ENCODE measurements around the gene LMNTD2. TPM values are rescaled to one million over a fixed set of nuclear protein-coding genes. Genes with fewer than 3 reads are reported as not detected.

The LMNTD2 gene
- total and polyA plus RNA-seq, 4 donors = 1.4 to 1.9 (median 1.8) TPM

DNA sequence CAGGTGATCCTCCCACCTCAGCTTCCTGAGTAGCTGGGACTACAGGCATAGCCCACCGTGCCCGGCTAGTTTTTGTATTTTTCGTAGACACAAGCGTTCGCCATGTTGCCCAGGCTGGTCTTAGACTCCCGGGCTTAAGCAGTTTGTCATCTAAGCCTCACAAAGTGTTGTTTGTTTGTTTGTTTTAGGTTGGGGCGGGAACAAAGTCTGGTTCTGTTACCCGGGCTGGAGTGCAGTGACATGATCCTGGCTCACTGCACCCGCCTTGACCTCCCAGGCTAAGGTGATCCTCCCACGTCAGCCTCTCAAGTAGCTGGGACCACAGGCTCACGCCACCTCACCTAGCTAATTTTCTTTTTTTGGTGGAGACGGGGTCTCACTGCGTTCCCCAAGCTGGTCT lies 42.6 kb upstream of the LMNTD2 start:
- Histone ChIP-seq H3K9me3 (ENCODE audit: control insufficient read depth, low read length) (no peaks in the 10 kb centered on the region), H3K27me3 (ENCODE audit: control insufficient read depth in 1 of 2, insufficient read depth in 2 of 2, low read length in 1 of 2) (no peaks in the 10 kb centered on the region), H3K4me1 (ENCODE audit: control insufficient read depth in 1 of 2, insufficient read depth in 2 of 2, low read length in 2 of 2) (no peaks in the 10 kb centered on the region), H3K27ac (ENCODE audit: low read depth in 1 of 2, low read length in 2 of 2) (no peak overlapping the region), H3K36me3 (ENCODE audit: control insufficient read depth in 1 of 2, insufficient read depth in 2 of 2, low read length in 1 of 2) (peaks cover 5 to 15% of the 10 kb centered on the region in 2 donors), H3K4me3 (ENCODE audit: low read length in 2 of 2) (no peak overlapping the region)
- ATAC-seq (ENCODE audit: low FRiP score) (no peak), DNase-seq (no peak)
- intact Hi-C loops (cut with DNase I) = no loop called here
- 85 to 89% methylated on average over 13 of the region's 13 CpGs for WGBS, 2 donors

DNA sequence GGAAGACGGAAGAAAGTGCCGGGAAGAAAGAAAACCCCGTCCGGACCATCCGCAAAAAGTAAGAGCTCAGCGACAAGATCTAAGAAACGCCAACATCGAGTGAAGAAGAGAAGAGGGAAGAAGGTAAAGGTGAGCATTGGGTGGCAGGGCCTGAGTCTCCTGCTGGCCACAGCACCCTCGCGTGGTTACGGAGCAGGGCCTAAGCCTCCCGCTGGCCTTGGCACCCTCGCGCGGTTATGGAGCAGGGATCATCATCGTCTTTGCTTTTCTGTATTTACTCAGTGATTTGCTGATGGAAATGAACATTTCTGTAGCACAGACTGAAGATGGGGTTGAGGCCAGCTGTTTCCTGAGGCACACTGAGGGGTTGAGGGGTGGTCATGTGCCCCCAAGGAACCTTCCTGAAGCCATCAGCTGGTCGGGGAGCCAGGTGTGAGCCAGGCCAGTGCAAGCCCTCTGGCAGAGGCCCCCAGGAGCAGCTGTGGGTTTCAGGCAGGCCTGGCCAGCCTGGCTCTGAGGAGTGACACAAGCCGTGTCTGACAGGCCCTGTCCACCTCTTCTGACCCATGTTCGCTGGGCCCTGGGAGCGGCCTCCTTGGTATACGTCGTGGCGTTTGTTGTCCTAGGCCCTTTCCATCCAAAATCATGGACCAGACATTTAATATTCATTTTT lies 41.2 kb upstream of the LMNTD2 start:
- no peak for DNase-seq
- WGBS, 2 donors = 93% methylated on average over 23 of the region's 23 CpGs
- H3K27me3 ChIP-seq (ENCODE audit: control insufficient read depth in 1 of 2, insufficient read depth in 2 of 2, low read length in 1 of 2) = no peaks in the 10 kb centered on the region
- no peak for ATAC-seq (ENCODE audit: low FRiP score)
- H3K4me1 ChIP-seq (ENCODE audit: control insufficient read depth in 1 of 2, insufficient read depth in 2 of 2, low read length in 2 of 2) = no peaks in the 10 kb centered on the region
- peaks cover 2 to 20% of the 10 kb centered on the region in 2 donors for H3K36me3 ChIP-seq (ENCODE audit: control insufficient read depth in 1 of 2, insufficient read depth in 2 of 2, low read length in 1 of 2)
- intact Hi-C loops (cut with DNase I) = no loop called here
- no peak overlapping the region for H3K4me3 ChIP-seq (ENCODE audit: low read length in 2 of 2)
- H3K9me3 ChIP-seq (ENCODE audit: control insufficient read depth, low read length) = no peaks in the 10 kb centered on the region
- H3K27ac ChIP-seq (ENCODE audit: low read depth in 1 of 2, low read length in 2 of 2) = no peak overlapping the region

DNA sequence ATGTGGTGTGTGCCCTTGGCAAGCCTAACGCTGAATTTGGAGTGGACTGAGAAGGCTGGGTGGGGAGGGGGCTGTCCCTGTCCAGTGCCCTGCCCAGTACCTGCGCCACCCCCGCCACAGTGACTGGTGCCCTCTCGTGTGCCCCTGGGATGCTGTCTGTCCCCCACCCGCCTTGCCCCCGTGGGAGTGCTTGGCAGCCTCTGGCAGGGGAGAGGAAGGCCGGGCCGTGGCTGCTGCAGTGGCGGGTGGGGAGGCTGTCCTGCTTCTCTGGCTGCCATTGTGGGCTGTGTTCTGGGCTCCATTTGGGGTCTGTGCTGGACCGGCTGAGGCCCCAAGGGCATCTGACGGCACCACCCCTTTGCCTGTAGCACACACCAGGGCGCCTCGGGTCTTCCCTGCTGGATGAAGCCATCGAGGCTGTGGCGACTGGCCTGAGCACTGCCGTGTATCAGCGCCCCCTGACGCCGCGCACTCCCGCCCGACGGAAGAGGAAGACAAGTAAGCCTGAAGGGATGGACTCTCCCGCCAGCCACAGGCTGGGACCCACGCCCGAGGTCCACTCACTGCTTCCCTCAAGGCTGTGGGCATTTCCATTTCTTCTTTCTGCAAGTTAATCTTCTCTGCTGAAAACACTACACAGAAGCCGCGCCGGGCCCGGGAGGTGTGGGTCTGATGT lies 37.6 kb upstream of the LMNTD2 start:
- 93 to 94% methylated on average over 30 of the region's 30 CpGs for WGBS, 2 donors
- no peaks in the 10 kb centered on the region for H3K27me3 ChIP-seq (ENCODE audit: control insufficient read depth in 1 of 2, insufficient read depth in 2 of 2, low read length in 1 of 2)
- H3K4me3 ChIP-seq (ENCODE audit: low read length in 2 of 2) = no peak overlapping the region
- intact Hi-C loops (cut with DNase I) = no loop called here
- peaks cover 2 to 17% of the 10 kb centered on the region in 2 donors for H3K36me3 ChIP-seq (ENCODE audit: control insufficient read depth in 1 of 2, insufficient read depth in 2 of 2, low read length in 1 of 2)
- no peak overlapping the region for H3K27ac ChIP-seq (ENCODE audit: low read depth in 1 of 2, low read length in 2 of 2)
- DNase-seq (no peak), ATAC-seq (ENCODE audit: low FRiP score) (no peak)
- no peaks in the 10 kb centered on the region for H3K9me3 ChIP-seq (ENCODE audit: control insufficient read depth, low read length)
- H3K4me1 ChIP-seq (ENCODE audit: control insufficient read depth in 1 of 2, insufficient read depth in 2 of 2, low read length in 2 of 2) = no peaks in the 10 kb centered on the region

DNA sequence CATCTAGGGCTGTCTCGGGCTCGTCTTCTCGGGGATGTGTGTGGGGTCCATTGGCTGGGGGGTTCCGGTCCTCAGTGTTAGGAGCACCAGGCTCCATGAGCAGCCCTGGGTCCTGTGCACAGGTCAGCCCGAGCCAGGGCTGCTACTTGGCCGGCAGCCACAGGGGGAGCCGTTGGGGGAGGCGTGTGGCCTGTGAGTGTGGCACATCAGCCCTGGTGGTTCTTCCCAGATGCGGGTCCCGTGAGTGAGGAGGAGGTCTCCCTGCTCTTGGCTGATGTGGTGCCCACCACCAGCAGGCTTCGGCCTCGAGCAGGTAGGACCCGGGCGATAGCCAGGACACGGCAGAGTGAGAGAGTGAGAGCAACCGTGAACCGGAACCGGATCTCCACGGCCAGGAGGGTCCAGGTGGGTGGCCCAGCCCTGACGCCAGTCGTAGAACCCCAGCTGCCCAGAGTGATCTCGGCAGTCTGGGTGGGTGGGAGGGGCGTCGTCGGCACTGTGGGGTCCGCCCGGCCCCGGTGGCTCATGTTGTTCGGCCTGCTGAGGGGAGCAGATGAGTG lies 36.7 kb upstream of the LMNTD2 start:
- intact Hi-C loops (cut with DNase I) = no loop called here

DNA sequence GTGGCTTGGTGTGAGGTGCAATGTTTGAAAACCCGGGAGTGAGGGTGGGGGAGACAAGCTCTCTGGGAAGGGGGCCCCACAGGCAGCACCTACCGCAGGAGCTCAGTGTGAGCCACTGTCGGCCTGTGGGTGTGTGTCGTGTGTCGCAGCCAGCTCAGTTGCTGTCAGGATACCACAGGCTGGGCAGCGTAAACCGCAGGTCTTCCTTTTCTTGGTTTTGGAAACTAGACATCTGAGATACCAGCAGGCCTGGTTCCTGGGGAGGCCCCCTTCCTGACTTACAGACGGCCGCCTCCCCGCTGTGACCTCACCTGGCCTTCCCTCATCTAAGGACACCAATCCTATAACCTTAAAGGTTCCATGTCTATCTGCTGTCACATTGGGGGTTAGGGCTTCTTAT lies 35.8 kb upstream of the LMNTD2 start:
- H3K4me3 ChIP-seq (ENCODE audit: low read length in 2 of 2) = no peak overlapping the region
- 86 to 91% methylated on average over 10 of the region's 10 CpGs for WGBS, 2 donors
- no peaks in the 10 kb centered on the region for H3K9me3 ChIP-seq (ENCODE audit: control insufficient read depth, low read length)
- H3K4me1 ChIP-seq (ENCODE audit: control insufficient read depth in 1 of 2, insufficient read depth in 2 of 2, low read length in 2 of 2) = no peaks in the 10 kb centered on the region
- no peak for DNase-seq
- no peak for ATAC-seq (ENCODE audit: low FRiP score)
- intact Hi-C loops (cut with DNase I) = no loop called here
- no peak overlapping the region for H3K27ac ChIP-seq (ENCODE audit: low read depth in 1 of 2, low read length in 2 of 2)
- peaks cover 2 to 17% of the 10 kb centered on the region in 2 donors for H3K36me3 ChIP-seq (ENCODE audit: control insufficient read depth in 1 of 2, insufficient read depth in 2 of 2, low read length in 1 of 2)
- no peaks in the 10 kb centered on the region for H3K27me3 ChIP-seq (ENCODE audit: control insufficient read depth in 1 of 2, insufficient read depth in 2 of 2, low read length in 1 of 2)

More for the DNA sequence above, 36.7 kb upstream of the LMNTD2 start:
- Histone ChIP-seq H3K4me3 (ENCODE audit: low read length in 2 of 2) (no peak overlapping the region), H3K27me3 (ENCODE audit: control insufficient read depth in 1 of 2, insufficient read depth in 2 of 2, low read length in 1 of 2) (no peaks in the 10 kb centered on the region), H3K27ac (ENCODE audit: low read depth in 1 of 2, low read length in 2 of 2) (no peak overlapping the region), H3K4me1 (ENCODE audit: control insufficient read depth in 1 of 2, insufficient read depth in 2 of 2, low read length in 2 of 2) (no peaks in the 10 kb centered on the region), H3K36me3 (ENCODE audit: control insufficient read depth in 1 of 2, insufficient read depth in 2 of 2, low read length in 1 of 2) (peaks cover 2 to 22% of the 10 kb centered on the region in 2 donors), H3K9me3 (ENCODE audit: control insufficient read depth, low read length) (no peaks in the 10 kb centered on the region)
- ATAC-seq (ENCODE audit: low FRiP score) (no peak), DNase-seq (no peak)
- 86 to 87% methylated on average over 29 of the region's 29 CpGs for WGBS, 2 donors

DNA sequence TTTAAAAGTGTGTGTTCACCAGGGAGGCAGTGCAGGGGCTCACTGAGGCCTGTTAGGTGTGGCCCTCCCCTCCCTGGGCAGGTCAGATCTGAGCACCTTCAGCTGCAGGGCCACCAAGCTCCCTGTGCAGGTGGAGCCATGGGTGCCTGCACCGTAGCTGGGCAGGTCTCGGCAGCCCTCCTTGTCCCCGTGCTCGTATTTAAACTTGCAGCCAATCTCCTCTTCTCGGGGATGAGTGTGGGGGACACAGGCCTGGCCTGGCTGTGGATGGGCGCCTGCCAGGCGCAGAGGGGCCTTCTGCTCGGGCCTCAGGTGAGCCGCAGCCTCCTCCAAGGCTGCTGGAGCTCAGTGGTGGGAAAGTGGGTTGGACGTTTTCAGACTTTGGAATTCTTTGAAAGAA lies 34.9 kb upstream of the LMNTD2 start:
- H3K4me1 ChIP-seq (ENCODE audit: control insufficient read depth in 1 of 2, insufficient read depth in 2 of 2, low read length in 2 of 2) = no peaks in the 10 kb centered on the region
- no peak for DNase-seq
- 89 to 91% methylated on average over 10 of the region's 10 CpGs for WGBS, 2 donors
- H3K27me3 ChIP-seq (ENCODE audit: control insufficient read depth in 1 of 2, insufficient read depth in 2 of 2, low read length in 1 of 2) = no peaks in the 10 kb centered on the region
- H3K36me3 ChIP-seq (ENCODE audit: control insufficient read depth in 1 of 2, insufficient read depth in 2 of 2, low read length in 1 of 2) = peaks cover 0 to 17% of the 10 kb centered on the region in 2 donors
- H3K27ac ChIP-seq (ENCODE audit: low read depth in 1 of 2, low read length in 2 of 2) = no peak overlapping the region
- no peak overlapping the region for H3K4me3 ChIP-seq (ENCODE audit: low read length in 2 of 2)
- H3K9me3 ChIP-seq (ENCODE audit: control insufficient read depth, low read length) = no peaks in the 10 kb centered on the region
- ATAC-seq (ENCODE audit: low FRiP score) = no peak
- intact Hi-C loops (cut with DNase I) = no loop called here

DNA sequence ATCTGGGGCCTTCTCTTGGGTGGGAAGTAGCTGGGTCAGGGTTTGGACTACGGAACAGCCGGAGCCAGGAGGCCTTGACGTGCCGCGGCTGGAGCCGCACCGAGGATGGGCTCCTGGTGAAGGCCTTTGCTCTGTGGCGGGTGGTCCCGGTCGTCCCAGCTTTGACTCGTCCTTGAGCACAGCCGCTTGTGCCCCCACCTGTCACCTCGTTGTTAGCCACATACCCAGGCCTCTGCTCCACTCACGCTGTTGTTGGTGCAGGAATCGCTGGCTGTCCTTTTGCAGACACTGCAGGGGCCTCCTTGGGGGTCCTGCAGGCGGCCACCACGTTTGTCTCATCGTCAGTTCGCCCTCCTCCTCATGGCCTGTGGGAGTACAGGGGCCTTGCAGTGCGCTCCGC lies 32.8 kb upstream of the LMNTD2 start:
- no peaks in the 10 kb centered on the region for H3K9me3 ChIP-seq (ENCODE audit: control insufficient read depth, low read length)
- no peaks in the 10 kb centered on the region for H3K4me1 ChIP-seq (ENCODE audit: control insufficient read depth in 1 of 2, insufficient read depth in 2 of 2, low read length in 2 of 2)
- intact Hi-C loops (cut with DNase I) = no loop called here
- ATAC-seq (ENCODE audit: low FRiP score) = no peak
- peaks cover 3 to 17% of the 10 kb centered on the region in 2 donors for H3K36me3 ChIP-seq (ENCODE audit: control insufficient read depth in 1 of 2, insufficient read depth in 2 of 2, low read length in 1 of 2)
- no peak for DNase-seq
- no peak overlapping the region for H3K27ac ChIP-seq (ENCODE audit: low read depth in 1 of 2, low read length in 2 of 2)
- no peaks in the 10 kb centered on the region for H3K27me3 ChIP-seq (ENCODE audit: control insufficient read depth in 1 of 2, insufficient read depth in 2 of 2, low read length in 1 of 2)
- no peak overlapping the region for H3K4me3 ChIP-seq (ENCODE audit: low read length in 2 of 2)
- 92 to 93% methylated on average over 19 to 21 of the region's 21 CpGs for WGBS, 2 donors

DNA sequence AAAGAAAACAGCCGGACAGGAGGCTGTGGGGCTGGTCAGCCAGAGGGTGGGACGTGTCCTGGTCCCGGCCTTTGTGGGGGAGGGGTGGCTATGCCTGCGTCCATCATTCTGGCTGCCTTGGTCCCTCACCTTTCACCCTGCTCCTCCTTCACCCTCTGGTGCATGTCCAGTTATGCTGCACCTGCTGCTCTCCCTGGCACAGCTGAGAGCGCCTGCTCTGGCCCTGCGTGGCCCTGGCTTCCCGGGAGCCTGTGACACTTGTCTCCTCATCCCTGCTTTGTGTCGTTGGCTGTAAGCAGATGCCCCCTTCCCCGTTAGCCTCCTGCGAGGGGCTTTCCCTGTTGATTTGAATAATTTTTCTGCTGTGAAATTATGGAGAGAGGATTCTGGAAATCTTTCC lies 32.4 kb upstream of the LMNTD2 start:
- Histone ChIP-seq H3K36me3 (ENCODE audit: control insufficient read depth in 1 of 2, insufficient read depth in 2 of 2, low read length in 1 of 2) (peaks cover 3 to 15% of the 10 kb centered on the region in 2 donors), H3K4me3 (ENCODE audit: low read length in 2 of 2) (no peak overlapping the region), H3K9me3 (ENCODE audit: control insufficient read depth, low read length) (no peaks in the 10 kb centered on the region), H3K27me3 (ENCODE audit: control insufficient read depth in 1 of 2, insufficient read depth in 2 of 2, low read length in 1 of 2) (no peaks in the 10 kb centered on the region), H3K4me1 (ENCODE audit: control insufficient read depth in 1 of 2, insufficient read depth in 2 of 2, low read length in 2 of 2) (no peaks in the 10 kb centered on the region), H3K27ac (ENCODE audit: low read depth in 1 of 2, low read length in 2 of 2) (no peak overlapping the region)
- intact Hi-C loops (cut with DNase I) = no loop called here
- ATAC-seq (ENCODE audit: low FRiP score) (no peak), DNase-seq (no peak)
- WGBS, 2 donors = 89 to 90% methylated on average over 9 to 10 of the region's 10 CpGs

DNA sequence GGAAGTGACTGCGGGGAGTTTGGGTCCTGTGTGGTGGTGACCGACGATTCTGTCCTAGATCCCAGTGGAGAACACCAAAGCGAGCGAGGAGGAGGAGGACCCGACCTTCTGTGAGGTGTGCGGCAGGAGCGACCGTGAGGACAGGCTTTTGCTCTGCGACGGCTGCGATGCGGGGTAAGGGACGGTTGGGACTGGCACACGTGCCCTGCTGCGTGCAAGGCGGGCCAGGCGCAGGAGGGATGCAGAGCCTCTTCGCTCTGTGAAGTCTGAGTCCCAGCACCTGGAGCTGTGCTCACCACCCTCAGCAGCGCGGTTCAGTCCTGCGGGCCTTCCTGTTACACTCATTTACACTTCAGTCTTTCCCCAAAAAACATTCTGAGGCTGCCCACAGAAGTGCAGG lies 32.0 kb upstream of the LMNTD2 start:
- 93 to 96% methylated on average over 22 of the region's 22 CpGs for WGBS, 2 donors
- no peak overlapping the region for H3K27ac ChIP-seq (ENCODE audit: low read depth in 1 of 2, low read length in 2 of 2)
- H3K4me1 ChIP-seq (ENCODE audit: control insufficient read depth in 1 of 2, insufficient read depth in 2 of 2, low read length in 2 of 2) = no peaks in the 10 kb centered on the region
- no peak for ATAC-seq (ENCODE audit: low FRiP score)
- H3K27me3 ChIP-seq (ENCODE audit: control insufficient read depth in 1 of 2, insufficient read depth in 2 of 2, low read length in 1 of 2) = no peaks in the 10 kb centered on the region
- intact Hi-C loops (cut with DNase I) = no loop called here
- peaks cover 3 to 13% of the 10 kb centered on the region in 2 donors for H3K36me3 ChIP-seq (ENCODE audit: control insufficient read depth in 1 of 2, insufficient read depth in 2 of 2, low read length in 1 of 2)
- H3K4me3 ChIP-seq (ENCODE audit: low read length in 2 of 2) = no peak overlapping the region
- no peak for DNase-seq
- H3K9me3 ChIP-seq (ENCODE audit: control insufficient read depth, low read length) = no peaks in the 10 kb centered on the region

Measured in aorta (tissue), 5 donors.